Bone marrow (tissue), 2 donors: Measurements from ENCODE around the gene DENND4A.
A peak's percentile ranks its signal among the peaks of the same experiment; 100 is the strongest.
"Not testable (repeated sequence)": the region's sequence is repeated elsewhere in the genome, so short reads cannot be mapped to it uniquely, and the experiment has no call there.

Experiments
- DNase-seq, 2 donors: peaks; one replicate each; lab custom pipeline; 2025; lab: John Stamatoyannopoulos, UW

DENND4A gene

DNA sequence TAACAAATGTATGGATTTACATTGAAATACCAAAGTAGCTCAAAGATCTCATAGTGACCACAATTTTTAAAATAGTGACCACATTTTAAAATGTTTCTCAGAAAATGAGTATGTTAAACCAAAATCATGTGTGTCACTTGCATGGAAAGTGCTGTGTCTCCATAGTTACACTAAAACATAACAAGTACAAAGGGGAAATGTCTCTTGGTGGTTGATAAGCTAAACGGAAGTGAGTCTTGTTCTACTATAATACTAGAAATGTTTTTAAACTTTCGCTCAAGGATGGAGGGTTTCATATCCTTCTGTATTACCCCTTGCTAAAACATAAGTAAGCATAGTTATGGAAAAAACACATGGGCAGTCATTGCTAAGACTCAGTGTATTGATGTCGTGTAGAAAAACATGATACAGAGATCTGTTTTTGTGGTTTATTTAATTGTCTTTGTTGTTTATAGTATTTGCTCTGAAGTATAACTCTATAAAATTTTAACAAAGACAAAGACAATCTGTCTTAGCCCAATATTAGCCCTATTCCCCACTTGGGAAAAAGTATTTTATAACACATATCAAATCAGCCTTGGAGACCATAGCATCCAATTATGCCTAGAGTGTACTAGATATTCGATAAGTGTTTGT is 27.0 kb upstream of the DENND4A start:
- peak in 1 of 2 donors; percentile 96 for DNase-seq

DNA sequence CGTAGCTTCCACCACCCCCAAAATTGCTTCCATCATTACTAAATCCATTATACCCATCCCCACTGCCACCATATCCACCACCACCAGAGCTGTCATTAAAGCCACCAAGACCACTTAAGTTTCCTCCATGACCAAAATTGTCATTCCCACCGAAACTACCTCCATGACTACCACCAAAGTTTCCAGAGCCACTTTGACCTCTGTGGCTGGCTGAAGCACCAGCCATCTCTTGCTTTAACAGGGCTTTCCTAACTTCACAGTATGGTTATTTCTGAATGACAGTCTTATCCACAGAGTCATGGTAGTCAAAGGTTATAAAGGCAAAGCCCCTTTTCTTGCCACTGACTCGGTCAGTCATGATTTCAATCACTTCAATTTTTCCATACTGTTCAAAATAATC is 24.3 kb upstream of the DENND4A start:
- no peak for DNase-seq

DNA sequence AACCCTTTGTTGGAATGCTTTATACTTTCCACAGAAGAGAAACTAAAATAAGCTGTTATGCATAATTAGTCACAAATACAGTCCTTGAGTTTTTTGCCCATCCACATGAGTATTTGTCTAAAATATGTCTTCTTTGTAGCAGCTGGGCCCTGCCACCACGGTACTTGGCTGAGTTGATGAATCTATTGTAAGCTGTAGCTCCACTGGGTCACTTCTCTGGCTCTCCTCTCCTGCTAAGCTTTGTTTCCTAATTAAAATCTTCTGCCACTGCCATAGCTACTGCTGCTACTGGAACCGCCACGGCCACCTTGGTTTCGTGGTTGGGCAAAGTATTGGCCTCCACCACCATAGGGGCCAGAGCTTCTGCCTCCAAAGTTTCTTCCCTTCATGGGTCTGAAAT is 23.9 kb upstream of the DENND4A start:
- DNase-seq = not testable (repeated sequence)

- not testable (repeated sequence) for DNase-seq
Observed at GRCh38 chr15:65814271-65814670, 22.2 kb upstream of the DENND4A start.

DNA sequence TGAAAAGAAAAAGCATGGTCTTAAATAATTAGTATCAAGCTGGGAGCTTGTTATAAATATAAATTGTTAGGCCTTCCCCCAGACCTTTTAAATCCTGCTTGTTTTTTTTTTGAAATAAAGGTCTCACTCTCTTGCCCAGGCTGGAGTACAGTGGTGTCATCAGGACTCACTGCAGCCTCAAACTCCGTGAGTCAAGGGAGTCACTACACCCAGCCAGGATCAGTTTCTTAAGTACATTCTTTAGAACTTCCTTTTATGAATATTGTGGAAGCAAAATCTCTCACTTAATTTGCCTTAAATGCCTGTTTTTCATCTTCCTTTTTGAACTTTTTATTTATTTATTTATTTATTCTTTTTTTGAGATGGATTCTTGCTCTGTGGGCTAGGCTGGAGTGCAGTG is 20.8 kb upstream of the DENND4A start:
- DNase-seq = no peak

- no peak for DNase-seq
Observed at GRCh38 chr15:65812467-65812866, 20.4 kb upstream of the DENND4A start.

DNA sequence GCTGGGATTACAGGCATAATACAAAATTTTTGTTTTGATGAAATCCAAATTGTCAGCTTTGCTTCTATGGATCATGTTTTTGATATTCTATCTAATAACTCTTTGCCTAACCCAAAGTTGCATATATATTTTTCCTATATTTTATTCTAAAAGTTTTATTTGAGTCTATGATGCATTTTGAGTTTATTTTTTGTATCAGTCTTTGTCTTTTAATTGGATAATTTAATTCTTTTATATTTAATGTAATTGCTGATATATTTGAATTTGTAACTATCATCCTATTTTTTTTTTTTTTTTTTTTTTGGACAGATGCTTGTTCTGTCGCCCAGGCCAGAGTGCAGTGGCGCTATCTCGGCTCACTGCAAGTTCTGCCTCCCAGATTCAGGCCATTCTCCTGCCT is 19.7 kb upstream of the DENND4A start:
- DNase-seq = no peak

- DNase-seq = not testable (repeated sequence)
Observed at GRCh38 chr15:65811011-65811733, 19.1 kb upstream of the DENND4A start.

DNA sequence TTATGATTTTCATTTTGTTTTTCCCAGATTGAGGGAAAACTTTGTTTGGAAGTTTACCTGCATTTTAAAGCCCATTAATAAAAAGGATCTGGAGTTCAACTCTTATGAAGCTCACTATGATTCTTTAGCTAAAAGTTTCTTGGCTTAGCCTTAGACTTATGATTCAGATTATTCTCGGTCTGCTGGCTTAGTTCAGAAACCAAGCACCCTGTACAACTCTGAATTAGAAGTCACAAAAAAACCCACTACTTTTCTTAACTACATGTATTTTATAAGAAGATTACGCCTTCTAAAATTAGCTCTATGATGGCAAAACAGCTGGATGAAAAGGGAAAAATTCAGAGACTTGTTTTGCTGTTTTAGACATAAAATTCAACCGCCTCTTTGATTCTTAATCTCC is 14.3 kb upstream of the DENND4A start:
- no peak for DNase-seq

GRCh38 chr15:65805019-65805745 is 13.1 kb upstream of the DENND4A start:
- DNase-seq = no peak

GRCh38 chr15:65804252-65804931 is 12.3 kb upstream of the DENND4A start:
- DNase-seq = no peak

GRCh38 chr15:65801229-65801805 is 9.2 kb upstream of the DENND4A start:
- no peak for DNase-seq

- DNase-seq = no peak
Observed at GRCh38 chr15:65796610-65797078, 4.6 kb upstream of the DENND4A start.

- DNase-seq = no peak
Observed at GRCh38 chr15:65795663-65796216, 3.6 kb upstream of the DENND4A start.

GRCh38 chr15:65793818-65794104 is 1.7 kb upstream of the DENND4A start:
- DNase-seq = no peak

GRCh38 chr15:65792988-65793817 is 1.1 kb upstream of the DENND4A start:
- DNase-seq = no peak

DNA sequence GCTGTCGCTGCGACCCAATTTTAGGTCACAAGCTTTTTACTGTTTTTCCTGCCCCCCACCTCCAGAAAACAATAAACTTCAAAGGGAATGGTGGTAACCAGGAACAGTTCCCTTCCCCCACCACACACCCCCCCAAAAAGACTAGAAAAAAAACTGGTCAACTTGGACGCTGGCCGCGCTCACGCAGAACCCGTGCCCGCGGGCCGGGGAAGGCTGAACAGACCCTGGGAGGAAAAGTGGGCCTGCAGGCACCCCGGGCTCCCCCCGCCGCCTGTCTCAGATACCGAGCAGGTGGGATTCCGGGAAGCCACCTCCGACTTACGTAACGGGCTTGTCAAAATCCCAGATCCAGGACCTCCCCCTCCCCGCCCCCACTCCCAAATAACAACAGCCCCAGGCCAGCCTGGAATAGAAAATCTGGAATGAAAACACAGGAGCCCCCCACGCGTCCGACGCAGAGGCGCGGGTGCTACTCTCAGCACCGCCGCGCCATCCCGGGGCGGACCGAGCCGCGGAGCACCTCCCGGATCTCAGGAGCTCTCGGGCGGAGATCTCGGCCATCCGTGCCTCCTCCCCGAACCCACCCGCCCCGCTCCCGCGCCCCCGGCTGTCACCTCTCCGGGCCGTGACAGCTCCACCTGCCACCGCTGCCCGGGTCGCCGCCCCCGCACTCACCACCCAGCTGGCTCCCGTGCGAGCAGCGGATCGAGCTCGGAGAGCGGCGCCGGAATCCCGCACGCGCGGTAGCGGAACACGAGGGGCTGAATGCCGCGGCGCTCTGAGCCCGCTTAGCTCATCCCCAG is 557 bp downstream of the DENND4A start:
- no peak for DNase-seq

DNA sequence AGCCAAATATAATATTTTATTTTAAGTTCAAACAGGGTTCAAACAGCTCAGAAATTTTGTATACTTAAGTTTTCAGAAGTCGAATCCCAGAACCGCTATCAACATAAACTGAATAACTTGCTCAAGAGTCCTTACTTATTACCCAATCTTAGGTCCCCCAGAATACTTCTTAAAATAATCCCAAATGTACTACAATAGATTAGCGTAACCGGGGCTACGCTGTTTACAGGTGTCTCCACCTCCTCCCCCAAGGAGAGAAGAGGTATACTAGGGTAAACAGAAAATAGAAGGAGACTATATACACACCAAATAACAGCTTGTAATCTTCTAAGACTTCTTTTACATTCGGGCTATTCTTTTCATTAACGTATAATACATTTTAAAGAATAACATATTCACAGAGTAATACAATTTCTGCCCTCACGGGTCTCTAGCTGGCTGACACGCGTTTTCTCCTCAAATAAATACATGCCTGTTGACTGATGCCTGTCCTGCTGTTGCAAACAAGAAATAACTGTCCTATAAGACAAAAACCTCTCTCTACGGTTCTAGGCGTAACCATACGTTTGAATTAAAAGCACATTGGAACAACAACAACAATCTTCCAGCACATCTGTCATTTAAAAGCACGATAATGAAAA is 1.3 kb downstream of the DENND4A start:
- no peak for DNase-seq

DNA sequence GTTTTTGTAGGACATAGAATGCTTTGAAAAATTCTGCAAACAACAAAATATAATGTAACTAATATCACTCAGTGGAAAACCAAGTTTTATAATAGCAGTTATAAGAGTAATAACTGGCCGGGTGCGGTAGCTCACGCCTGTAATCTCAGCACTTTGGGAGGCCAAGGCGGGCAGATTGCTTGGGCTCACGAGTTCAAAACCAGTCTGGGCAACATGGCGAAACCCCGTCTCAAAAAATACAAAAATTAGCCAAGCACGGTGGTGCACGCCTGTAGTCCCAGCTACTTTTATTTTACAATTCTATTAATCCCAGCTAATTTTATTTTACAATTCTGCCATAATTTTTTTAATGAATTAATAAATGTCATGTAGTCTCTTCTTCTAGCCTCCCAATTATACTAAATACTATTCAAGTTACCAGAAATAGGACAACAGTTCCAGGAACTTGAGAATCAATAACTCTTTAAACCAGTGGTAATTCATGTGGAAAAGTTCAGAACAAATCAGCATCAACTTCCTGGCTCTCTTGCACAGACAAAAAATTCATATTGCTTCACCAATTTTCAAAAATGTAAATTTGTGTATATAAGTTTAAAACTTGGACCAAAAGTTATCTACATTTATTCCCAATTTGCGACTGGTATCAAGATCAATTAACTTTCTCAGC is 2.2 kb downstream of the DENND4A start:
- DNase-seq = no peak
